NCI-H526 treated with DMSO at 0.1 percent for 48 hours (cell line): ENCODE results near the gene GGTLC1.
"Not testable (repeated sequence)": the region's sequence is repeated elsewhere in the genome, so short reads cannot be mapped to it uniquely, and the experiment has no call there.

Experiments
- DNase-seq: peaks from one replicate; lab custom pipeline; 2025; lab: John Stamatoyannopoulos, UW

GGTLC1 gene

GRCh38 chr20:23994001-23994633 lies 5.5 kb upstream of the GGTLC1 start:
- DNase-seq: not testable (repeated sequence)

DNA sequence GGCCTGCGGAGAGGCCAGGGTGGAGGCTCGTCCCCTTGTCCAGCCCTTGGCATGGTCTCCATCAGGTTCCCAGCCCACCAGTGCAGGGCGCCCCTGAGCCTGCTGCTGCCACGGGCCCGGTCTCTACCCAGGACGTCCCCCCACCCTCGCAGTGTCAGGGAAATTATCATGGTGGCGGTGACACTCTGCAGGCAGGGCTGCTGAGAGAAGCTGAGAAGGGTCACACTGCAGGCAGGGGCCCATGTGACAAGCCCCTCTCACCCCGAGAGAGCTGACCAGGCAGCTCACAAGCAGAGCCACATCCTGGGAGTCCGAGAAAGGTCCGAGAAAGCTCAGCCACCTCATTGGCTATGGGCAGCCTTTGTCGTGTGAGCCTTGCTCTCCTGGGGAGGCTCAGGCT lies 4.9 kb upstream of the GGTLC1 start:
- DNase-seq: not testable (repeated sequence)

- not testable (repeated sequence) for DNase-seq
These were observed 1.7 kb upstream of the GGTLC1 start for GRCh38 chr20:23990296-23990695.

- not testable (repeated sequence) for DNase-seq
These were observed 387 bp upstream of the GGTLC1 start for GRCh38 chr20:23988966-23989365.

GRCh38 chr20:23986716-23987115 lies 1.9 kb downstream of the GGTLC1 start:
- DNase-seq: not testable (repeated sequence)

DNA sequence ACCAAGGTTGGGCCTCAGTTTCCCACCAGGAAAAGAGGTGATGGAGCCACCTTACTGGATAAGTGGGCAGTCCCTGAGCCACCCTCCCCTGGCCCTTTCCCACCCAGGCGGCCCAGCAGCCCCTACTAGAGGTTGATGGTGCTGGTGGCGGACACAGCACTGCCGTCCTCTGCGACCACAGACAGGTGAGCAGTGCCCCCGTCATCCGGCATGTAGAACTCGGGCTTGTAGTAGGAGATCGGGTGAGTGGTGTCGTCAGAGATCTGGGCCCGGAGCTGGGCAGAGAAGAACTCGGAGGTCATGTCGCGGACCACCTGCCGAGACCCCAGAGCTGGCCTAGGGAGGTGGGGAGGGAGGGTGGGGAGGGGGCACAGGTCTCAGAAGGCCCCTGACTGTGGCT lies 2.3 kb downstream of the GGTLC1 start:
- not testable (repeated sequence) for DNase-seq

- not testable (repeated sequence) for DNase-seq
These were observed 2.8 kb downstream of the GGTLC1 start for GRCh38 chr20:23985790-23986225.

DNA sequence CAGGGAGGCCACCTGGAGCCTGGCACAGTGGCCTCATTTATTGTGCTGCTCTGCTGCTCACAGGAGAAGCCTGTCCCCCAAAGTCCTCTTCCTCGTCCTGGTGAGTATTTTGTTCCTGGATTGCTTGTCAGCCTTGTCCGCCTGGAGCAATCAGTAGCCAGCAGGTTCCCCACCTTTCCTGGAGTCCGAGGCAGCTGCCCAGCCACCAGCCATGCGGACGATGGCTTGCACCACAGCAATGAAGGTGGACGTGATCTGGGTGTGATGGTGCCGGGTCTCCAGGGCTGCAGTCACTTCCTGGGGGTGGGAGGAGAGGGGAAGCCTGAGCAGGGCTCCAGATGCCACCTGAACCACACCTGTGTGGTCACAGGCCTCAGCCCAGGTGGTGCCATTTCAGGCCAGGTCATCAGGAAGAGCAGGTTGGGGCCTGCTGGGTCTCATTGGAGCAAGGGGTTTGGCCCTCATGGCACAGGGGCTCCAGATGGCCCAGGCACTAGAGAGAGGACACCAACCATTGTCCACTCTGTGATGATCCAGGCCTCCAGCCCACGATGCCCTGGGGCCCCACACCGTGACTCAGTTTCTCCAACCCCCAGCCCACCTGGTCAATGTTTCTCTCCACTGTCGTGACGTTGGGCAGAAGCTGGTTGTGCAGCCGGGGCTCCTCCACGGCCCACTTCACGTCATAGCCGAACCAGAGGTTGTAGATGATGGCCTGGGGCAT lies 3.4 kb downstream of the GGTLC1 start:
- not testable (repeated sequence) for DNase-seq

GRCh38 chr20:23984476-23985023 lies 4.0 kb downstream of the GGTLC1 start:
- not testable (repeated sequence) for DNase-seq

- peak; percentile 75 for DNase-seq
These were observed 6.2 kb downstream of the GGTLC1 start for GRCh38 chr20:23982112-23983018.

GRCh38 chr20:23981526-23981925 lies 7.1 kb downstream of the GGTLC1 start:
- not testable (repeated sequence) for DNase-seq

DNA sequence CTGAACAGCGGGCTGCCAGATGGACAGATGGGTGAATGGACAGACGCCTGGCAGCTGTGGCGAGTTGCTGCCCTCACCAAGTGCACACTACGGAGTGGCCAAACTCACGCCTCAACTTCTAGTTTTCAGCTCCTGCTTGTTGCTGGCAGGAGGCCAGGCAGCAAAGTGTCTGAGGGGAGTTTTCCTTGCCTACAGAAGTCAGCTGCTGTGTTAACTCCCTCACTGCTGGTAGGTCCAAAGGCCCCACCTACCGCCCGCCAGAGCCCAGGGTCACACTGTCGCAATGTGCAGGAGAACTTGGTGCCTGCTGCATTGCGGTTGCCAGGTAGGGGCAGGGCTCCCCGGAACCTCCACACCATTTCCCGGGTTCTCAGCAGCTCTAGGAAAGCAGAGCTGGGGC lies 7.6 kb downstream of the GGTLC1 start:
- peak; percentile 15 for DNase-seq

DNA sequence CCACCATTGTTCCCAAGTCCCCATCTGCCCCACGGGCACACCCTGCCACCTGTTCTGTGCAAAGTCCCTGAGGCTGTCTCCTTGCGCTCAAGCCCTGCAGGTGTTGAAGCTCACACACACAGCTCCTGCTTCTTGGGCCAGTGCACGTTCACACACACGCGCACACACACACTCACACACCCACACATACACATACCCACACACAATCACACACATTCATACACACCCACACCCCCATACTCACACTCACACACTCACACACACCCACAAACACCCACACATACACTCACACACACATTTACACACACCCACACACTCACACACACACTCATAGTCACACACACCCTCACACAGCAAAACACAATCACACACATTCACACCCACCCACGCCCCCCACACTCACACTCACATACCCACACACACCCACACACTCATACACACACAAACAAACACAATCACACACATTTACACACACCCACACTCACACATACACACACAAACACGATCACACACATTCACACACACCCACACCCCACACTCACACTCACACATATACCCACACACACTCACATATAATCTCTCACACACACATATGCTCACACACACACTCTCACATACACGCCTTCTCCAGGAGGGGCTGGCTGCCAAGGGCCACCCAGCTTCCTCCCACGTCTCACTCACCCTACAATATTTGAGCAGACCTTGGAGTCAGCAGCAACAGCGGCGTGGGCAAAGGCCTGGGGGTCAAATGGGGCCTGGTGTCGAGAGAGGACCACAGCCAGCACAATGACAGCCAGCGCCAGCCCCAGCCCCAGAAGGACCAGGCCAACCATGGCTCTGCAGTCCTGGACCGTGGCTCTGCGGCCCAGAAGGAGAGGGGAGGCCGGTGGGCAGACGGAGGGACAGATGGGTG lies 8.4 kb downstream of the GGTLC1 start:
- DNase-seq: peak; percentile 55

GRCh38 chr20:23979380-23979779 lies 9.2 kb downstream of the GGTLC1 start:
- not testable (repeated sequence) for DNase-seq

DNA sequence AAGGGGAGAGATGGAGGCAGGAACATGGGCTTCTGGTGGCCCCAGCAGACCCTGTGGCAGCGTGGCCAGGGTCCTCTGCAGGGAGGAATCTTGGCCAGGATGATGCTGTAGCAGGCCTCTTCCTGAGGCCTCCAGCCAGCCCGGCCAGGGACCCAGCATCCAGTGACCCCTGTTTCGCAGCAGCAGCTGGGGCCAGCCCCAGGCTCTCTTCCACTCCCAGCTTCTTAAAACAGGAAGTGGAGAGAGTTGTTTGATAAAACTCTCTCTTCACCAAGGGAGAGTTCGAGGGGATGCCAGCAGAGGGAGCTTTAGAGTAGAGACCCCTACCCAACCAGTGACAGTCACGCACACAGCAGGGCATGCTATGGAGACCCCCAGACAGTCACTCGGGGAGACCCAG lies 10.1 kb downstream of the GGTLC1 start:
- DNase-seq: peak; percentile 25

DNA sequence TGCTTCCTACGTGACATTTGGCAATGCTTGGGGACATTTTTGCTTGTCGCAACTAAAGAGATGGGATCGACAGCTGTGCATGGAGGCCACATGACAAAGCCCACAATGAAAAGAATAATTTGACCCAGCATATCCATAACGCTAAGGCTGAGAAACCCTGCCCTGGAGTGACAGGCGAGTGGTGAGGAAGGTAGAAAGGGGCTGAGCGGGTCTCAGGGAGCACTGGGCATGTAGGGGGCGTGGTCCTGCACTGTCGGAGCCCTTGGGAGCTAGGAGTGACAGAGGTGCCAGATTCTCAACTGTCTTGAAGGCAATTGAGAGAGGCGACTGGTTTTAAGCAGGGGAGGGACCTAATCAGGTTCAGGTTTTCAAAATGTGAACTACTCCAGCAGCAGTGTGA lies 13.6 kb downstream of the GGTLC1 start:
- DNase-seq: no peak

GRCh38 chr20:23971310-23971709 lies 17.3 kb downstream of the GGTLC1 start:
- DNase-seq: no peak

DNA sequence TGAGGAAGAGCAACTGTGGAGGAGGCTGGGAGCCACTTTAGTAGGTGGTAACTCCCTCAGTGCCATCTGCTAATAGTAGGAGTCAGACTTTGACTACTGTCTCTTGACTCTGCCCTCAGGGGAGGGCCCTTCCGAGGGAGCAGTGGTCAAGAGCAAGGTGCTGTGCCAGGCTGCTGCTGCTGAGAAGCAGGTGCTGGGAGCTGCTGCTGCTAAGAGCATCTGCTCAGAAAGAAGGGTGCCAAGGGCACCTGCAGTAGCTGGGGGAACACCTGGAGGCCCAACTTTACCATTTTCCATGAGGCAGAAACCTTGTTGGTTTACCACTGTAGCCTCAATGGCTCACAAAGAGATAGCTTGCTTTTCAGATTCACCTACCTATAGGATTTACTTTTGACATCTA lies 18.5 kb downstream of the GGTLC1 start:
- DNase-seq: no peak

- DNase-seq: no peak
These were observed 21.0 kb downstream of the GGTLC1 start for GRCh38 chr20:23967616-23967979.

DNA sequence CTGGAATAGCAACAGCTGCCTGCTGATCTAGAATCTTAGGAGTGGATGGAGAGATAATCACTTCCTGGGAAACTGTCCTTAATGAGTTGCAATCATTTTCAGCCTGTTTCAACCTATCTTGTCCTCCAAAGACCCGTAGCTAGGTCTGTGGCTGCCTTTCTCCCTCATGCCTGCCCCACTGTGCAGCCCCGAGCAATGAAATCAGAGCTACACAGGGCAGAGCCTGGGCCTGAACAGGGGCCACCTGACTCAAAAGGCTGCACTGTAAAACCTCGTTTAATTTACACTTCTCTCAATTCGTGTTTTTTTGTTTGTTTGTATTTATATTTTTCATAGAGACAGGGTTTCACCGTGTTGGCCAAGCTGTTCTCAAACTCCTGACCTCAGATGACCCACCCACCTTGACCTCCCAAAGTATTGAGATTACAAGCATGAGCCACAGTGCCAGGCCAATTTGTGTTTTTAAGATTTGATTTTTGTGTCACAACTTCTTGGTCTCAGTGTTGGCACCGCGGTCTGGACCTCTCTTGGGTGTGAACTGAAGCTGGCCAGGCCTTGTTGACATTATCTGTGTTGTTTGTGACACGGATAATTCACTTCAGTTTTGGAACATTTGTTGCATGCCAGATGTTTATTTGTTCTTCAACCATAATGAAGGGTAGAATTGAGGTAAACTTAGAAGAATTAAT lies 21.5 kb downstream of the GGTLC1 start:
- DNase-seq: no peak

DNA sequence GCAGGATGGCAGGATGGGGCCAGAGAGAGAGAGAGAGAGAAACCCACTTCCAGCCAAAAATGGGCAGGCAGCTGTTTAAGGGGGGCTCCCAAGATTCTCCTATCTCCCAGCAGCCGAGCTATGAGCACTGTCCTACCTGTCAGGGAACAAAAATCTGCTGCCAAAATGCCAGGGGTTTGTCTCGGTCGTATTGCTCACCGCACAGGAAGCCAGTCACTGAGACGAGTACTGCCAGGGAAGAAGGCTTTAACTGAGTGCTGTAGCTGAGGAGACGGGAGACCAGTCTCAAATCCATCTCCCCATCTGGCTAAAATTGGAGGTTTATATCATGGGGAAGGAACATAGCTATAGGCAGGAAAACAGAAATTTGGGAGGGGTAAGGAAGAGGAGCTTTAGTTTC lies 22.3 kb downstream of the GGTLC1 start:
- DNase-seq: no peak
